HG02763 (cell line): ENCODE data around the gene ALDH16A1.

Experiments used
- ATAC-seq: cut with Tn5 transposase; IDR thresholded peaks from one replicate; pipeline ENCODE4 v1.9.1; 2021; ENCODE audit warnings: mild to moderate bottlenecking, moderate library complexity; ENCODE audit not compliant: unreplicated experiment

ALDH16A1 gene

DNA sequence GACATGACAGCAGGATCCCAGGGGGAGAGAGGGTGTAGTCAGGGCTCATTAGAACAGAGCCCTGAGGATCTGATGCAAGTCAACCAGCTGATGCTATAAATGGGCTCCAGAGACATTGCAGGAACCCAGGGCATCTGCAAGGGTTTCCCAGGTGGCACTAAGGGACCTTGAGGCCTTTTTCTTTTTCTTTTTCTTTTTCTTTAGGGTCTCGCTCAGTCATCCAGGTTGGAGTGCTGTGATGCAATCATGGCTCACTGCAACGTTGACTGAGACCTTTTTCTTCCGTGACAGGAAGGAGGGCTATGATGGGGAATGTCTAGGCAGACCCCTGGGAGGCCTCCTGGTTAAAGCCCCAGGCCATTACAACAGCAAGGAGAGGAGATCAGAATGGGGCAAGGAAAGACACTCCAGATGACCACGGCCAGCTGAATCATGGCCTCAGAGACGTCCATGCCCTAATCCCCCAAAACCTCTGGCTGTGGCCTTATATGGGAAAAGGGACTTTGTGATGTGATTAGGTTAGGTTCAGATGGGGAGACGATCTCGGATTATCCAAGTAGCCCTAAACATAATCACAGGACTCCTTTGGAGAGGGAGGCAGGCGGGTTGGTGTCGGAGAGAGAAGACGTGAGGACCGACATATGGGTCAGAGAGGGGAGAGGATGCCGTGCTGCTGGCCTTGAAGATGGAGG, 54.9 kb downstream of the ALDH16A1 start:
- no peak for ATAC-seq

- no peak for ATAC-seq
Measured at GRCh38 chr19:49512970-49513745, 60.1 kb downstream of the ALDH16A1 start.

GRCh38 chr19:49513746-49514118, 60.7 kb downstream of the ALDH16A1 start:
- no peak for ATAC-seq

- no peak for ATAC-seq
Measured at GRCh38 chr19:49514151-49514550, 61.1 kb downstream of the ALDH16A1 start.

GRCh38 chr19:49515767-49516166, 62.7 kb downstream of the ALDH16A1 start:
- ATAC-seq, result no peak

GRCh38 chr19:49518033-49518432, 65.0 kb downstream of the ALDH16A1 start:
- no peak for ATAC-seq
